HepG2 (cell line): ENCODE measurements around the gene ZMIZ1. TPM values are rescaled to one million over a fixed set of nuclear protein-coding genes. Genes with fewer than 3 reads are reported as not detected.
A peak's percentile ranks its signal among the peaks of the same experiment; 100 is the strongest.

Experiments
- ARNT ChIP-seq: fragments of 450-650 bp; IDR thresholded peaks from 2 replicates; pipeline ENCODE4 v1.6.1; 2017
- HDAC1 ChIP-seq: sonication (generic); formaldehyde crosslinking; IDR thresholded peaks from 2 replicates; pipeline ENCODE4 v1.5.1; 2020; ENCODE audit warnings: mild to moderate bottlenecking, missing genetic modification reagents
- HIC2 ChIP-seq: sonication (generic); formaldehyde crosslinking; IDR thresholded peaks from 2 replicates; pipeline ENCODE4 v1.9.0; 2022; ENCODE audit warnings: low read depth, missing genetic modification reagents
- HOXA9 ChIP-seq: sonication (generic); formaldehyde crosslinking; IDR thresholded peaks from 2 replicates; pipeline ENCODE4 v1.8.1; 2022; ENCODE audit warnings: missing genetic modification reagents, mild to moderate bottlenecking, moderate library complexity, borderline replicate concordance
- IRF1 ChIP-seq: sonication (generic); formaldehyde crosslinking; IDR thresholded peaks from 2 replicates; pipeline ENCODE4 v1.4.0; 2020; ENCODE audit warnings: low read depth, mild to moderate bottlenecking, missing genetic modification reagents
- KLF13 ChIP-seq: sonication (generic); formaldehyde crosslinking; IDR thresholded peaks from 2 replicates; pipeline ENCODE4 v1.4.0; 2020; ENCODE audit warnings: mild to moderate bottlenecking, missing genetic modification reagents
- MNT ChIP-seq: fragments of 450-650 bp; IDR thresholded peaks from 2 replicates; pipeline ENCODE4 v1.6.1; 2016
- MXD3 ChIP-seq: IDR thresholded peaks from 2 replicates; pipeline ENCODE4 v1.6.1; 2016; ENCODE audit warnings: mild to moderate bottlenecking, missing biosample characterization, missing genetic modification reagents
- SNAPC4 ChIP-seq: sonication (generic); formaldehyde crosslinking; IDR thresholded peaks from 2 replicates; pipeline ENCODE4 v1.4.0; 2020; ENCODE audit warnings: mild to moderate bottlenecking, missing genetic modification reagents
- SSRP1 ChIP-seq: IDR thresholded peaks from 2 replicates; pipeline ENCODE4 v1.6.1; 2016; ENCODE audit warnings: control low read depth
- TAF15 ChIP-seq: fragments of 200-400 bp; formaldehyde crosslinking; IDR thresholded peaks from one replicate; pipeline ENCODE4 v1.6.1; 2018; ENCODE audit warnings: mild to moderate bottlenecking, low read depth, low read length; ENCODE audit not compliant: poor library complexity, severe bottlenecking
- TFDP1 ChIP-seq: IDR thresholded peaks from 2 replicates; pipeline ENCODE4 v1.6.1; 2016; ENCODE audit warnings: missing compliant biosample characterization, missing genetic modification reagents, borderline replicate concordance
- ZFP37 ChIP-seq: sonication (generic); formaldehyde crosslinking; IDR thresholded peaks from 2 replicates; pipeline ENCODE4 v1.4.0; 2020; ENCODE audit warnings: missing genetic modification reagents, borderline replicate concordance
- ZNF382 ChIP-seq: sonication (generic); formaldehyde crosslinking; IDR thresholded peaks from 2 replicates; pipeline ENCODE4 v1.5.0; 2020; ENCODE audit warnings: missing genetic modification reagents, mild to moderate bottlenecking, borderline replicate concordance
- ZNF747 ChIP-seq: sonication (generic); formaldehyde crosslinking; IDR thresholded peaks from 2 replicates; pipeline ENCODE4 v1.8.1; 2023; ENCODE audit warnings: missing genetic modification reagents, mild to moderate bottlenecking, borderline replicate concordance
- ZNF773 ChIP-seq: sonication (generic); formaldehyde crosslinking; IDR thresholded peaks from 2 replicates; pipeline ENCODE4 v1.4.0; 2020; ENCODE audit warnings: missing genetic modification reagents, borderline replicate concordance
- ZNF841 ChIP-seq: sonication (generic); formaldehyde crosslinking; IDR thresholded peaks from 2 replicates; pipeline ENCODE4 v1.8.1; 2023; ENCODE audit warnings: missing genetic modification reagents, borderline replicate concordance
- polyA plus RNA-seq, 8 experiments: library from polyadenylated mRNA; depleted of rRNA in 3 of 8; stranded (reverse) in 7 of 8; unstranded in 1 of 8; fragments of >200 nt; fragmentation: Illumina TruSeq in 4 of 8; extraction: Trizol in 4 of 8; gene quantifications; 2 replicates each; pipeline versions ENCODE4 v1.2.1 to v1.2.3, GENCODE V29; 2011 to 2016; ENCODE audit warnings: low read depth in 4 of 8, missing spikeins in 1 of 8, mixed read lengths in 1 of 8; ENCODE audit not compliant: insufficient read depth in 1 of 8
- total RNA-seq, 5 experiments: library from RNA; depleted of rRNA; stranded (reverse); fragments of >200 nt; fragmentation: Illumina TruSeq; extraction: Trizol; gene quantifications; 2 replicates each; pipeline ENCODE4 v1.2.3, GENCODE V29; 2016; ENCODE audit warnings: low read depth in 1 of 5

ZMIZ1 gene
- total and polyA plus RNA-seq, 2 of the 13 experiments (the other 11 are each of a cell fraction or from before 2014, with no cell fraction given): 5.3 to 10.2 TPM

GRCh38 chr10:79058899-79059841 is 9.6 kb upstream of the ZMIZ1 start (continued):
- no peak for TF ChIP-seq KLF13 (CRISPR knock-in tag)
- TF ChIP-seq TAF15: no peak
- 0 out of 2 replicates have a peak, but pooled peaks have one; percentile 18 for TF ChIP-seq SSRP1 (CRISPR knock-in tag)
- no peak for TF ChIP-seq MNT
- no peak for TF ChIP-seq HOXA9 (CRISPR knock-in tag)
- TF ChIP-seq IRF1 (CRISPR knock-in tag): no peak
- TF ChIP-seq HDAC1 (CRISPR knock-in tag): peak; percentile 91
- TF ChIP-seq TFDP1 (CRISPR knock-in tag): peak; percentile 68; the same call in 1 of the 2 replicates
- TF ChIP-seq ARNT: no peak
- no peak for TF ChIP-seq ZNF382 (CRISPR knock-in tag)
- no peak for TF ChIP-seq SNAPC4
- no peak for TF ChIP-seq ZNF841 (CRISPR knock-in tag)
- TF ChIP-seq MXD3 (CRISPR knock-in tag): no peak
- TF ChIP-seq ZFP37 (CRISPR knock-in tag): no peak
- peak; percentile 84 for TF ChIP-seq HIC2 (CRISPR knock-in tag)
- peak; percentile 34; the same call in 1 of the 2 replicates for TF ChIP-seq ZNF747 (CRISPR knock-in tag)
- TF ChIP-seq ZNF773 (CRISPR knock-in tag): no peak
